ENCODE results near the gene CACNB4.
"Not testable (repeated sequence)": the region's sequence is repeated elsewhere in the genome, so short reads cannot be mapped to it uniquely, and the experiment has no call there.

Gene CACNB4

DNA sequence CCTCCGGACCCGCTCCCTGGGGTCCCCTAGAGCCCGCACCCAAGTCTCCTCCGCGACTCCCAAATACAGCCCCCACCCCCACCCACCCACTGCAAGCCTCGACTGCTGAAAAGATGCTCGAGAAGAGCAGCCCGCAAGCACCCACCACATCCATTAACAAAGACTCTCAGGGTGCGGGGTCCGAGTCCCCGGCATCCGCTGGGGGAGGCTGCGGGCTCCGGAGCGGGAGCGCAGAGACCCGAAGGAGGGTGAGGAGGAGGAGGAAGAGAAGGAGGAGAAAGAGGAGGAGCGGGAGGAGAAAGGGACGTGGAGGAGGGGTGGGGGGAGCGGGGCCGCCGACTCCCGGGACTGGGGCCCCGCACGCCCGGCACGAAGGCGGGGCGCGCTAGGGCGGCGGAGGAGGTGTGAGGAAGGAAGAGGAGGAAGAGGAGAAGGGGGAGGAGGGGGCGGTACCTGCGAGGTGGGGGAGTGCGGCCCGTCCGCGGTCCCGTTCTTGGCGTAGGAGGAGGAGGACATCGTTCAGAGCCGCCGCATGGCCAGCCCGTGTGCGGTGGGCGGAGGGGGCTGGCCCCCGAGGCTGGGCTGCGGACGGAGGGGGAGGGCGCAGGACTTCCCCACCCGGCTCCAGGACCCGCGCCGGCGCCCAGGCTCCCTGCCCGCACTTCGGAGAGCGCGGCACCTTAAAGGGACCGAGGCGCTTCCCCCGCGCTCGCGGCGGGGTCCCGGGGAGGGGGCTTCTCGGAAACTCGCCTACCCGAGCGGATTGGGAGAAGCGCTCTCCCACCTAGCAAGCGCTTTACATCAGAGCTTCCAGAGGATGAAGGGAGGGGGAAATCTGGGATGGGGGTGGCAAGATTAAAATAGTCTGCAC, at the start of gene CACNB4:
Gene CACNB4 (minus strand): TSS at position 549 of the 871 bp plus-strand sequence.
- peak; percentile 27 for DNase-seq (ENCODE audit: low spot score)

DNA sequence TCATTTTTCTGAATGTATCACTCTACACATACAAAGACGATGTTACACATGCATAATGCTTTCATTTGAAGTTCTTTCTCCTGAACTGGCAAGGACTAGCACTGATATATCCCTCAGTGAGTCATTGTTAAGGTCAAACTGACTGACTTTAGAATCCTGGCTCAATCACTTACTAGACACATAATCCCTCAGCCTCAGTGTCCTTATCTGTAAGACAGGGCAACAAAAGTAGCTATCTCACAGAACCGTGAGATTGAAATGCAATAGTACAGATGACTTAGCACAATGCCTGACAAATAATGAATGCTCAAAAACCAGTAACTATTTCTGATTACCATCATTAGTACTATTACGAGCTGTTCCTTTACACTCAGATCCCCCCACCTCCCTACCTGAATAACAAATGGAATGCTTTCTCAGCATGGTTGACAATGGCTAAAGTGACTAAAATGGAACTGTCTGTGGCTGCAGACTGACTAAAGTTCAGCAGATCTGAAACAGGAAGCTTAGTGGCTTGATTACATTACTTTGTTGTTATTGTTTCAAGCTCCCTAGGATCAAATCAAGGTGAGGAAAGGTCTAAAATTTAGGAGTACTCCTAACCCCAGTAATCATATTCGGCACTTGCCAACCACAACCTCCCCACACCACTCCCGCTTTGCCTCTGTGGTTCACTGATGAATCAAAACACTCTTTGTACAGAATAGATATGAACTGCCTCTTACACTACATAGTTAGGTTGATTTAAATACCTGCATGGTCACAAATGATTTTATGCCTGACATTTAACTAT, 35.8 kb upstream of the CACNB4 start:
- peak; percentile 12 for DNase-seq (ENCODE audit: low spot score)

DNA sequence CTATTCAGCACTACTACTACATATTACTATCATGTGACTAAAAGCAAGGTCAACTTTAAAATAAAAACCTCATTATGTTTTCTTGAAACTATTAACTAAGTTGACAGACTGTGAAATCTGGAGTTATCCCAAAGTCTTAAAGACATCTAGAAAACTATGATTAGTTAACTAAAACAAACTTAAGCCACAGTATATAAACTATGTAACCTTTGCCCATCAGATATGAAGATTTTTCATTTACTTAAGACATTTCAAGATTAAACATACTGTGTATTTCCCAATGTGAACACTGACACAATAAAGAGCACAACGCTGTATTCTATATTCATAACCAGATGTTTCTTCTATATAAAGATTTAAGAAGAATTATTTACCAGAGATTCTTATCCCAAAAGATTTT, 33.5 kb upstream of the CACNB4 start:
- DNase-seq (ENCODE audit: low spot score), result no peak

DNA sequence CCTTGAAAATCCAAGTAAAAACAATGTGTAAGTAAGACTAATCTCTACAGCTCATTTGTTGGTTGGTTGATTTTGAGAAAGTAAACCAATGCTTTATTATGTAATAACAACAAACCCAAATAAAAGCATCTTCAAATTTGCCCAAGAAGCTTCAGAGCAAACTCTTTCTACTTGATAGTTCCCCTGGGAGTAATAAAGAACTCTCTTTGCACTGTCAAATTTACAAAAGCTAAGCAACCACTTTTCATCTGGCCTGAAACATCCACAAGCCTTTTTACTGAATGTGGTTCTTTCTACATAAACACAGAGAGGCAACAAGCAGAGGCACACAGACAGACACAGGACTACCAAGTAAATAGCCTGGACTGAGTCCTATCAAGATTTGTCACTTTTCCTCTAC, 28.8 kb upstream of the CACNB4 start:
- DNase-seq (ENCODE audit: low spot score), result no peak

DNA sequence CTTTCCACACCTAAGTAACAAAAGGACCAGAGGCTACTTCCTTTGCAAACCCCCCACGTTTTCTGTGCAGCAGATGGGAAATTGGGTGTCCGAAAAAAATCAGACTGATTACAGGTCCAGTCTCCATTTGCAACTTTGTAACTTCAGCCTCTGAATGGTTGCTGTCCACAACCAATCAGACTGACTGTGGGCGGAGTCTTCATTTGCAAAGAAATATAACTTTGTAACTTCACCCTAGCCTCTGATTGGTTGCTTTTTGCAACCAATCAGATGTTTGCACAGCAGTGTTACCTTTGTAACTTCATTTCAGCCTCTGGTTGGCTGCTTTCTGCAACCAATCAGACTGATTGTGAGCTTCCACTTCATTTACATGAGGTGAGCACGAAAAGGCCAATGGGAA, 27.8 kb upstream of the CACNB4 start:
- DNase-seq (ENCODE audit: low spot score), result no peak

DNA sequence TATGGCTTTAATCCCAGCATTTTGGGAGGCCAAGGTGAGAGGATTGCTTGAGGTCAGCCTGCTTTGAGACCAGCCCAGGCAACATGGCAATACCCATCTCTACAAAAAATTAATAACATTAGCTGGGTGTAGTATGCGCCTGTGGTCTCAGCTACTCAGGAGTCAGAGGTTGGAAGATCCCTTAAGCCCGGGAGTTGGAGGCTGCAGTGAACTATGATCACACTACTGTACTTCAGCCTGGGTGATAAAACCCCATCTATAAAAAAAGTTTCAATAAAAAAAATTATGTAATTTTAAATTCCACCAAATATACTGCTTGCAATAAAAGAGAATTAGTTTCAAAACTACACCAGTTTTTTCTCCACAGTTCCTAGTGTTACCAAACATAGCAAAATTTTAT, 23.3 kb upstream of the CACNB4 start:
- DNase-seq (ENCODE audit: low spot score), result no peak

DNA sequence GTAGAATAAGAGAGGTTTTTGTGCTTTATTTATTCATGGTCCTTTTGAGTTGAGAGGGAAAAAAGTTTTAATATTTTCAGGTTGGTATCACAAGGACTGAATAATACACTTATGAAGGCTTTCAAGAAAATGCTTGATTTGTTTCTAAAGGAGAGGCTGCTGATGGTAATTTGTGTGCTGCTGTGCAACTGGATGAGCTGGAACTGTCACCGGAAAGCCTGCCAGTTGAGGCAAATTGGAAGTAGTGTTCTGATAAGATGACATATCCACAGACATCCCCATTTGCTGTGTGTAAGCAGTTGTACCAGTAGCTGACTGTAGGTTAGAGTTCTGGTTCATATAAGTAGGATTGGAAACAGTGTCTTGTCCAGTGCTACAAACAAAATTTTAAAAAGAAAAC, 21.6 kb upstream of the CACNB4 start:
- no peak for DNase-seq (ENCODE audit: low spot score)

DNA sequence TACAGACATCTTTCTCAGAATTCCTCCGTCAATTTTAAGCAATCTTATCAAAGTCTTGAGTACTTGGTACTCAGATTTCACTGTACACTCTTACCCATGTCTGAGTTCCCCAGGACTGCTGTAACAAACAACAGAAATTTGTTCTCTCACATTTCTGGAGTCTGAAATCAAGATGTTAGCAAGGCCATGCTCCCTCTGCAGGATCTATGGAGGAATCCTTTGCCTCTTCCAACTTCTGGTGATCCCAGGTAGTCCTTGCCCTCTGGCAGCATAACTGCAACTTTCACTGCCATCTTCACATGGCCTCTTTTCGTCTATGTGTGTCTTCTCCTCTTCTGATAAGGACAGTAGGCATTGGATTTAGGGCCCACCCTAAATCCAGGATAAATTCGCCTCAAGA, 17.1 kb upstream of the CACNB4 start:
- DNase-seq (ENCODE audit: low spot score), result no peak

DNA sequence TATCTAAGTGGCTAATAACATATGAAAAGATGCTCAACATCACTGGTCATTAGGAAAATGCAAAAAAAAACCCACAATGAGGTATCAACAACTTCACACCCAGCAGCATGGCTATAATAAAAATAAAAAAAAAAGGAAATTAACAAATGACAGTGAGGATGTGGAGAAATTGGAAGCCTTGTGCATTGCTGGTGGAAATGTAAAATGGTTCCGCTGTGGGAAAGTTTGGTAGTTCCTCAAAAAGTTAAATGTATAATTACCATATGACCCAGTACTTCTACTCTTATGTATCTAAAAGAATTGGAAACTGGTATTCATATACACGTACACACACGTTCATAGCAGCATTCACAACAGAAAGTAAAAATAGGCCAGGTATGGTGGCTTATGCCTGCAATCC, 15.5 kb upstream of the CACNB4 start:
- DNase-seq (ENCODE audit: low spot score), result no peak

DNA sequence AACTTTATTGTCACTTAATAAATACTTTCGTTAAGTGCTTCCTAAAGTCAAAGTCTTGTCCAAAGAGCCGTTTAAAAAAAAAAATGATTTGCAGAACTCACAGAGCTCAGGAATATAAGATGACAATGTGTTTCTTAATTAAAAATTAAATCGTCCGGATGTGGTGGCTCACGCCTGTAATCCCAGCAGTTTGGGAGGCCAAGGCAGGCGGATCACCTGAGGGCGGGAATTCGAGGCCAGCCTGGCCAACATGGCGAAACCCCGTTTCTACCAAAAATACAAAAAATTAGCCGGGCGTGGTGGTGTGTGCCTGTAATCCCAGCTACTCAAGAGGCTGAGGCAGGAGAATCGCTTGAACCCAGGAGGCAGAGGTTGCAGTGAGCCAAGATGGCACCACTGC, 8.3 kb upstream of the CACNB4 start:
- DNase-seq (ENCODE audit: low spot score), result not testable (repeated sequence)

DNA sequence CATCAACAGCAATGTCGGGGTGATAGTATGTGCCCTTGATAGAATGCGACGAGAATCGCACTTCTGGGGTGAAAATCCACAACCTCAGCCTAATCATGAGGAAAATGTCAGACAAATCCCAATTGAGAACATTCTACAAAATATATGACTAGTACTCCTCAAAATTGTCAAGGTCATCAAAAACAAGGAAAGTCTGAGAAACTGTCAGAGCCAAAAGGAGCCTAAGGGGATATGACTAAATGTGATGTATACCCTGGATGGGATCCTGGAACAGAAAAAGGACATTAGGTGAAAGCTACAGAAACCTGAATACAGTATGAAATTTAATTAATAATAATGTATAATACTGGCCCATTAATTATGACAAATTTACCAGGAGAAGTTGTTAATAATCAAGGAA, 7.6 kb upstream of the CACNB4 start:
- DNase-seq (ENCODE audit: low spot score), result no peak

DNA sequence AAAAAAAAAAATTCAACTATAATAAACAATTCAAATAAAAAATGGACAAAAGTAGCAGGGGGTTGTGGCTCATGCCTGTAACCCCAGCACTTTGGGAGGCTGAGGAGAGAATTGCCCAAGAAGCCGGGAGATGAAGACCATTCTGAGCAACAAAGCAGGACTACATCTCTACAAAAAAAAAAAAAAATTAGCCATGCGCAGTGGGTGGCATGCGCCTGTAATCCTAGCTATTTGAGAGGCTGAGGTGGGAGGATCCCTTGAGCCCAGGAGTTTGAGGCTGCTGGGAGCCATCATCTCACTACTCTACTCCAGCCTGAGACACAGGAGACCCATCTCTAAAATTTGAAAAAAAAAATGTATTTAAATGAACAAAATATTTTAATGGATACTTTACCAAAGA, 4.4 kb upstream of the CACNB4 start:
- no peak for DNase-seq (ENCODE audit: low spot score)

DNA sequence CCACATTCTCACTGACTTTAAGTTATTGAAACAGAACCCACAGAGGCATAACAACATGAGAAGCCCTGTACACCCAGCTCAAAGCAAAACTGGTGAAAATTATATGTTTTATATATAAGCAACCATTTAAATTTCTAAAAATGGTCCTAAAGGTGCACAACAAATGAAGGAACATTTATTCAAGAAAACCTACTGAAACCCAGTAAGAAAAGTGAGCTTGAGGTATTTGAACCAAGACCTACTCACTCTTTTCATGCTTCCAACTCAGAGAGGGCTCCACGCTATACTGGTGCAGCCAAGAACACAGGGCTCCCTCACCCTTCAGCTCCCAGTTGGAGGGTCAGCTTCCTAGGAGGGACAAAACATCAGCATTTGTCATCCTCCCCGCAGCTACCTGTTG, 2.1 kb upstream of the CACNB4 start:
- DNase-seq (ENCODE audit: low spot score), result no peak

DNA sequence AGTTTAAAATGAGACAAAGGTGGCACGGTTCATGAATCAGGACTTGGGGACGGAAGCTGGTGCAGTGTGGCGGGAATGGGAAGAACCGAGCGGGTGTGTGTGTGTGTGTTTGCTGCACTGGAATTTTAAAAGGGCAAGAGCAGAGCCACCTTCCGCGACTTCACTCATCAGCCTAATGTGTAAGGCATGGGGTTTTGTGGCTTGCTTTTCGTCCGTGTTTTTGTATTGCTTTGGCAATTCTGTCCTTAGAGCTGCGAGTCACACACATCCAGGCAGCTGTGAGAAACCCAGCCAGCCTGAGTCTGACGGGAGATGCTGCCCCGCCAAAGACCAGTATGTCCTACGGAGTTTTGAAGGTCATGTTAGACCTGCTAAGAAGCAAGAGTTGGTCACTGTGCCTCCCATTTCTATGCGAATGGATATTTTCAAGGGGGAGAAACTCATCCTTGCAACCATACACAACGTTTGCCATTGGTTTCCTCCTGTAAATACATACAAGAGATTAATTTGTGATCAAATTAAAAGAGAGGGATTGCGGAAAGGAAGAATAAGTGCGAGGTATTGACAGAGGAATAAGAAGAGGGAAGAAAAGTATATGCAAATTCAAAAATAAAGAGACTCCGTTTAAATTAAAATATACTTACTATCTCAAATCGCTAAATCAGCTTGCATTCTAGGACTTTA, 665 bp upstream of the CACNB4 start:
- DNase-seq (ENCODE audit: low spot score), result peak; percentile 30

DNA sequence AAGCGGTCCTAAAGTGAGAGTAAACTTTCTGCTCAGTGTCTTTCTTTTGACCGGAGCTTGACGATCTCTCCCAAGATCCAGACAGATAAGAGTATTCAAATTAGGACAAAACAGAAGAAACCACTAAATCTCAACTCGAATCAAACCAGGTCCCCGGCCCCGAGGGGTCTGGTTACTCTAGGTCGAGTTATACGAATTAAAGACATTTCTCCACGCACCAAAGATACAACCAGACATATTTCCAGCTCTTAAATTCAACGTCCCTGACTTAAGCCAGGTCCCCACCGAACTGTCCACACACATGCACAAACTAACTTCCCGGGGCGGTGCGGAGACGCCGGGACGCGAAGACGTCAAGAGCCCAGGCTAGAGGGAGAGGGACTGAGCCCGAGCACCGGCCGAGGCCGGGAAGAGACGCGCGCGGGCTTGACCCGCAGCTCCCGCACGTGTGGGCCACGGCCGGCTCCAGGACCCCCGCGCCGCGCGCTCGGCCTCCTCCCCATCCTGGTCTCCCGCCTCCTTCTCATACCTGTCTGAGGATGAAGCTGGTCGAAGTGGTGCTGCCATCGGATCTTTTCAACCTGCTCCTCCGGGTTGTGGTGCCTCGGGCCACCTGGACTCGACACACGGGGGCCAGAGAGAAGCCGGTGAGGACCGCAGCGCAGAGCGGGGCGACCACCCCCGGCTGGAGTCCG, 896 bp downstream of the CACNB4 start:
- peak; percentile 50 for DNase-seq (ENCODE audit: low spot score)

DNA sequence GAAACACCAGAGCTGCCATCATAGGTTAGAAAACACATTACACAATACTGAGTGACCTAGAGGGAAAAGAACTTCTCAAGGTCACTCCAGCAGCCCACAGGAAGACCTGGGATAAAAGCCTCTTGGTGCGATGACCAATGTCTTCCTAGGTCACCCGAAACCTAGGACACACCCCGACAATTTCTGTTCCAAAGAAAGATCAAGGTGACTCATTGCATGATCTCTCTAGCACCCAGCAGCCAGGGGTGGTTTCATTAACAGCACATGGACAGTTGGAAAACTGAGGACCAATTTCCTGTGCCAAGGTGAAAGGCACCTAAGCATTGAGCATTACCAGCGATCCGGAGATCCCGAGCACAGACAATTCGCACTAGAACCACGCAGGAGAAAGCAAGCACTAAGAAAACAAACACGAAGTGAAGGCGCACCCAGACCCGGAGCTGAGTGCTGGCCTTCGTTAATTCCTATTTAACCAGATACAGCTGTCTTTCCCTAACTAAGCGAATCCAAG, 1.5 kb downstream of the CACNB4 start:
- peak; percentile 39 for DNase-seq (ENCODE audit: low spot score)

DNA sequence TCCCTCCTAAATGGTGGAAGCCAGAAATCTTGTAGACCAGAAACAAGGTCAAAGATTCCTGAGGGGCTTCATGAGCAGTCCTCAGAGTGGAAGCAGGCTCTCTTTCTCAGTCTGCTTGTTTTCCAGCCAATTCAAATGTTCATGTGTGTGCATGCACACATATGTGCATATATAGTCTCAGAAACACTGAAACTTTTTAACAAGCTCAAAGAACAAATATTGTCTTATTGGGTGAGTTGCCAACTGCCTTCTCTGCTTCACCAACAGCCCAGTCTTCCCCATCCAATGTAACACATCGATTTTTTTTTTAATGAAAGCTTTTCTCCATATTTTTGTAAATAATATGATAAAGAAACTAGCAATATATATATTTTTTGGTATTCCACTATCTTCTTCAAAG, 3.7 kb downstream of the CACNB4 start:
- DNase-seq (ENCODE audit: low spot score), result no peak

DNA sequence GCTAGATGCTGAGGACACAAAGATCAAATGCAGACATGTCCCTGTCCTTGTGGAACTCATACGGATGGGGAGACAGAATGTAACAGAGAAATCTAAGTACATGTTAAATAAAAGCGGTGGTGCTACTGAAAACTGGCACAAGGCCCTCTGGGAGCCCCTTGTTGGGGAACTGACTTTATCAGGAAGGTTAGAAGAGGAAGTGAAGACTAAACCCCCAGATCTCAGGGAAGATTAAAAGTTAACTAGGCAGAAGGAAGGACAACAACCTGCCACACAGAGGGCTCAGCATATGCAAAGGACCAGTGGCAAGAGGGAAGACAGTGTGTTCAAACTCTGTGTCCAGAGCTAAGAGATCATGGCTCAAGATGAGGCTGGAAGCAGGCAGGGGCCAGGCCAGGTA, 4.8 kb downstream of the CACNB4 start:
- DNase-seq (ENCODE audit: low spot score), result no peak

DNA sequence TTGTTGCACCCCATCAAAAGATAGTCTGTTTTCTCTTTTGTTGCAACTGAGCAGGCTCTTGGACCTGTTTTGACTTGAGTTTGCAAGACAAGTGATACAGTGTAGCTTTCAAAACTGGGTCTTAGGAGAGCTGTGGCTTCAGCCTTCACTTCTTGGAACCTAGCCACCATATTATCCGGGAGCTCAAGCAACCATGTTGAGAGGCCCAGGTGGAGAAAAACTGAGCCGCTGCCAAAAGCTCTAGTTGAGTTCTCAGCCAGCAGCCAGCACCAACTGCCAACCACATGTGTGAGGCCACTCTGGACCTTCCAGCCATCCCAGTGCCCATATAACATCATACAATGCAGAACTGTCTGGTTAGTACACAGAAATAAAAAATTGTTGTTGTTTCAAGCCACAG, 5.4 kb downstream of the CACNB4 start:
- DNase-seq (ENCODE audit: low spot score), result no peak

DNA sequence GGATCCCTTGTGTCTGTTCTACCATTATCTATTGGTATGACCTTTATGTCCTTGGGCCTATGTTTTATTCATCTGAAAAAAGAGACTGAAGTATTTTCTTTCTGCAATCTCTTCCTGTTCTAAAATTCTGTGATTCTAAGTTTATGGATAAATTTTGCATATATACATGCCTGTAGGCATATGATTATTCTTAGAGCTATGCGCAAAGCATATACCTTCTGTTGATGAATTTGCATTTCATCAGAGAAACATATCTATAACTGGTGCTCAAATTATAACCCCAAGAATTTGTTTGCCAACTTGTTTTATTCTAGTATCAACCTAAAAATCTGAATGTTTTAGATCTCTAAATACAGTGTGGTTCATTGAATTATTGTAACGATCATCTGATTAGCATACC, 6.7 kb downstream of the CACNB4 start:
- DNase-seq (ENCODE audit: low spot score), result no peak

DNA sequence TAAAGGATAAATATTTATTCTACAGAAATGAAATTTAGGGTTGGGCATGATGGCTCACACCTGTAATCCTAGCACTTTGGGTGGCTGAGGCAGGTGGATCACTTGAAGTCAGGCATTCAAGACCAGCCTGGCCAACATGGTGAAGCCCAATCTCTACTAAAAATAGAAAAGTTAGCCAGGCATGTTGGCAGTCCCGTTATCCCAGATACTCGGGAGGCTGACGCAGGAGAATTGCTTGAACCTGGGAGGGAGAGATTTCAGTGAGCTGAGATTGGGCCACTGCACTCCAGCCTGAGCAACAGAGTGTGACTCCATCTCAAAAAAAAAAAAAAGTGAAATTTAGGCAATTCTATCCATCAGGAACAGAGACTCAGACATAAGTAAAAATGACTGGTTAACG, 8.1 kb downstream of the CACNB4 start:
- not testable (repeated sequence) for DNase-seq (ENCODE audit: low spot score)

DNA sequence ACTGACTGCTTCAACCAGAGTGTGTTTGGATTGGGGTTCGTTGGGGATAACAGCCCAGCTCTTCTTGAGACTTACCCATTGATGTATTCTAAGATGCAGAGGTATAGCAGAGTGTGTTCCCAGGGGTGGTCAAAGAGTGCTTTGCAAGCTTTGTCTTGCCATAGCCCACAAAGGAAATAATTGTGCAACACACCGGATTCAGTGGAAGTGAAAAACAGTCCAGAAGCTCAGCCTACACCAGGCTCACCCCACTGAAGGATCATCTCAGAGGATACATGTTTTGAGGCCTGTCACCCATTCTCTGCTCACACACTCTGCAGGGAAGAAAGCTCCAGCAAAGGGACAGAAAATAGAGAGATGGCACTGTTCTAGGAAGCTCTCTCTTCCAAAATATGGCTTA, 9.6 kb downstream of the CACNB4 start:
- DNase-seq (ENCODE audit: low spot score), result no peak

Data from AG08396 (cell line).